H1 (cell line): ENCODE measurements around the gene TNIP1. TPM values are rescaled to one million over a fixed set of nuclear protein-coding genes. Genes with fewer than 3 reads are reported as not detected.

Source experiments
- CTCF ChIA-PET: fragments of 300-600 bp; sonication (Branson Sonifier 250); formaldehyde crosslinking; loops from one replicate; lab custom pipeline; 2021; ENCODE audit not compliant: partially characterized antibody; lab: Charles Lee
- POLR2A ChIA-PET: fragments of 300-600 bp; sonication (Branson Sonifier 250); formaldehyde crosslinking; loops from one replicate; lab custom pipeline; 2021; ENCODE audit warnings: inconsistent platforms; ENCODE audit not compliant: partially characterized antibody; lab: Charles Lee
- DNase-seq, 2 experiments: peaks; one replicate each; pipeline versions ENCODE4 v3.0.0 to v3.0.0-alpha.2; 2010 to 2022; ENCODE audit warnings: low spot score in 2 of 2, low read depth in 1 of 2, mixed read lengths in 1 of 2
- FAIRE-seq: peaks from 2 replicates; lab custom pipeline; 2011; peaks lifted over from hg19 to GRCh38; lab: Jason Lieb, UNC
- H2AFZ ChIP-seq: 2 replicates; pipeline ENCODE4 v1.8.1; 2012; ENCODE audit warnings: low read length, inconsistent platforms
- H2AK5ac ChIP-seq: 2 replicates; pipeline ENCODE4 v1.6.1; 2013; ENCODE audit warnings: low read depth, low read length
- H2BK120ac ChIP-seq: replicated peaks from 2 replicates; pipeline ENCODE3; 2013; ENCODE audit warnings: low read depth, low read length, inconsistent platforms
- H2BK12ac ChIP-seq: 2 replicates; pipeline ENCODE4 v1.6.1; 2013; ENCODE audit warnings: low read depth, low read length
- H2BK15ac ChIP-seq: 2 replicates; pipeline ENCODE4 v1.6.1; 2013; ENCODE audit warnings: low read length
- H2BK20ac ChIP-seq: 2 replicates; pipeline ENCODE4 v1.6.1; 2013; ENCODE audit warnings: low read length
- H2BK5ac ChIP-seq: 2 replicates; pipeline ENCODE4 v1.6.1; 2013; ENCODE audit warnings: low read depth, low read length
- H3K14ac ChIP-seq: 2 replicates; pipeline ENCODE4 v1.6.1; 2013; ENCODE audit warnings: inconsistent platforms; ENCODE audit not compliant: insufficient read length
- H3K18ac ChIP-seq: 2 replicates; pipeline ENCODE4 v1.6.1; 2013; ENCODE audit warnings: low read length; ENCODE audit errors: extremely low read depth
- H3K23ac ChIP-seq: 2 replicates; pipeline ENCODE4 v1.6.1; 2013; ENCODE audit warnings: inconsistent platforms; ENCODE audit not compliant: insufficient read length
- H3K23me2 ChIP-seq: 2 replicates; pipeline ENCODE4 v1.6.1; 2013; ENCODE audit warnings: low read depth, low read length
- H3K27ac ChIP-seq: 2 replicates; pipeline ENCODE4 v1.6.1; 2011; ENCODE audit warnings: low read depth, low read length, inconsistent platforms
- H3K27me3 ChIP-seq, 4 experiments: replicated peaks in 1 of 4; 1 replicate in 1 of 4; 2 replicates in 3 of 4; pipeline versions ENCODE4 v1.6.1 to v1.8.1; 2011 to 2013; ENCODE audit warnings: low read length in 3 of 4, mild to moderate bottlenecking in 3 of 4, inconsistent platforms in 2 of 4, mixed read lengths in 2 of 4, moderate library complexity in 1 of 4; ENCODE audit not compliant: control insufficient read depth in 3 of 4, insufficient read depth in 3 of 4; ENCODE audit errors: extremely low read depth in 1 of 4
- H3K36me3 ChIP-seq, 4 experiments: 2 replicates each; pipeline versions ENCODE4 v1.6.1 to v1.8.1; 2011 to 2013; ENCODE audit warnings: mild to moderate bottlenecking in 4 of 4, low read length in 3 of 4, moderate library complexity in 2 of 4, control low read depth in 1 of 4, inconsistent platforms in 1 of 4; ENCODE audit not compliant: insufficient read depth in 4 of 4, control insufficient read depth in 2 of 4
- H3K4ac ChIP-seq: replicated peaks from 2 replicates; pipeline ENCODE3; 2013; ENCODE audit warnings: low read length, low read depth, mixed read lengths, inconsistent platforms; ENCODE audit not compliant: insufficient read length
- H3K4me1 ChIP-seq, 4 experiments: replicated peaks in 1 of 4; 1 replicate in 1 of 4; 2 replicates in 3 of 4; pipeline versions ENCODE4 v1.6.1 to v1.8.1; 2011 to 2013; ENCODE audit warnings: low read length in 3 of 4, inconsistent platforms in 2 of 4, mixed read lengths in 1 of 4; ENCODE audit not compliant: insufficient read depth in 4 of 4, control insufficient read depth in 3 of 4
- H3K4me2 ChIP-seq, 2 experiments: 2 replicates each; pipeline versions ENCODE4 v1.6.1 to v1.8.1; 2011 to 2013; ENCODE audit warnings: low read depth in 2 of 2, low read length in 2 of 2, control low read depth in 1 of 2, inconsistent platforms in 1 of 2, mild to moderate bottlenecking in 1 of 2; ENCODE audit not compliant: insufficient read depth in 1 of 2
- H3K4me3 ChIP-seq, 4 experiments: fragments of 200-600, 300-600 bp in 1 of 4; sonication (generic), shearing (Covaris generic), sonication (Bioruptor Twin) in 1 of 4; 2 replicates each; pipeline versions ENCODE4 v1.5.1 to v1.8.1; 2011 to 2016; ENCODE audit warnings: low read length in 4 of 4, low read depth in 3 of 4, control low read depth in 2 of 4, inconsistent platforms in 2 of 4, mild to moderate bottlenecking in 2 of 4, mixed read lengths in 1 of 4, moderate library complexity in 1 of 4; ENCODE audit not compliant: insufficient read depth in 2 of 4; ENCODE audit errors: extremely low read depth in 1 of 4
- H3K56ac ChIP-seq: replicated peaks from 2 replicates; pipeline ENCODE3; 2013; ENCODE audit warnings: low read depth, mild to moderate bottlenecking, mixed read lengths, low read length, inconsistent platforms; ENCODE audit not compliant: insufficient read length
- H3K79me1 ChIP-seq: 2 replicates; pipeline ENCODE4 v1.6.1; 2013; ENCODE audit warnings: low read depth, low read length, control low read depth
- H3K79me2 ChIP-seq, 2 experiments: 2 replicates each; pipeline versions ENCODE4 v1.6.1 to v1.8.1; 2012 to 2013; ENCODE audit warnings: low read length in 2 of 2, mild to moderate bottlenecking in 2 of 2, inconsistent platforms in 1 of 2; ENCODE audit not compliant: insufficient read depth in 2 of 2, control insufficient read depth in 1 of 2
- H3K9ac ChIP-seq, 4 experiments: replicated peaks in 1 of 4; 1 replicate in 1 of 4; 2 replicates in 3 of 4; pipeline versions ENCODE4 v1.6.1 to v1.8.1; 2011 to 2013; ENCODE audit warnings: low read depth in 3 of 4, low read length in 3 of 4, control low read depth in 2 of 4, mild to moderate bottlenecking in 2 of 4, moderate library complexity in 2 of 4, inconsistent platforms in 1 of 4; ENCODE audit errors: extremely low read depth in 1 of 4
- H3K9me3 ChIP-seq, 2 experiments: 2 replicates each; pipeline versions ENCODE4 v1.6.1 to v1.8.1; 2012 to 2013; ENCODE audit warnings: mild to moderate bottlenecking in 2 of 2, moderate library complexity in 2 of 2, control low read depth in 1 of 2, inconsistent platforms in 1 of 2, low read depth in 1 of 2, low read length in 1 of 2, mixed read lengths in 1 of 2; ENCODE audit not compliant: insufficient read depth in 2 of 2
- H4K20me1 ChIP-seq, 2 experiments: replicated peaks in 1 of 2; 2 replicates each; pipeline versions ENCODE3 to v1.8.1; 2011 to 2013; ENCODE audit warnings: inconsistent platforms in 2 of 2, low read length in 2 of 2, mild to moderate bottlenecking in 1 of 2; ENCODE audit not compliant: insufficient read depth in 2 of 2, control insufficient read depth in 1 of 2
- H4K5ac ChIP-seq: 2 replicates; pipeline ENCODE4 v1.6.1; 2013; ENCODE audit warnings: low read length, low read depth, mixed read lengths, inconsistent platforms; ENCODE audit not compliant: insufficient read length
- H4K8ac ChIP-seq: 2 replicates; pipeline ENCODE4 v1.8.0; 2013; ENCODE audit warnings: mild to moderate bottlenecking, moderate library complexity, low read length, inconsistent platforms; ENCODE audit not compliant: insufficient read depth; ENCODE audit errors: extremely low read depth
- H4K91ac ChIP-seq: replicated peaks from 2 replicates; pipeline ENCODE3; 2013; ENCODE audit warnings: low read length, mixed read lengths, inconsistent platforms; ENCODE audit not compliant: insufficient read length
- ATF2 ChIP-seq: IDR thresholded peaks from 2 replicates; pipeline ENCODE4 v1.6.1; 2012; ENCODE audit warnings: low read length, inconsistent platforms
- CTCF ChIP-seq, 3 experiments: IDR thresholded peaks; 1 replicate in 2 of 3; 2 replicates in 1 of 3; pipeline versions ENCODE4 v1.5.1 to v1.6.1; 2011; ENCODE audit warnings: low read length in 3 of 3, mild to moderate bottlenecking in 3 of 3, inconsistent platforms in 2 of 3, low read depth in 1 of 3, moderate library complexity in 1 of 3; ENCODE audit not compliant: insufficient read depth in 1 of 3; ENCODE audit errors: control extremely low read depth in 1 of 3
- EGR1 ChIP-seq: IDR thresholded peaks from 2 replicates; pipeline ENCODE4 v1.6.1; 2011; ENCODE audit warnings: low read depth, low read length, borderline replicate concordance
- FOSL1 ChIP-seq: IDR thresholded peaks from 2 replicates; pipeline ENCODE4 v1.6.1; 2011; ENCODE audit warnings: mild to moderate bottlenecking, low read depth, low read length, moderate library complexity; ENCODE audit not compliant: insufficient read depth
- HDAC6 ChIP-seq: IDR thresholded peaks from one replicate; pipeline ENCODE4 v1.7.1; 2012; ENCODE audit warnings: low read depth, mild to moderate bottlenecking, inconsistent platforms, low read length, moderate library complexity
- KDM4A ChIP-seq: IDR thresholded peaks from one replicate; pipeline ENCODE4 v1.7.1; 2012; ENCODE audit warnings: low read depth, mild to moderate bottlenecking, moderate library complexity, low read length, inconsistent platforms; ENCODE audit not compliant: severe bottlenecking
- MAFK ChIP-seq: IDR thresholded peaks from 2 replicates; pipeline ENCODE4 v1.6.1; 2012; ENCODE audit warnings: low read depth, mild to moderate bottlenecking, improper control_type of control experiment, low read length
- NANOG ChIP-seq: IDR thresholded peaks from 2 replicates; pipeline ENCODE4 v1.6.1; 2011; ENCODE audit warnings: low read length, low read depth, mild to moderate bottlenecking, inconsistent platforms; ENCODE audit not compliant: insufficient read depth, poor library complexity, severe bottlenecking
- RBBP5 ChIP-seq: IDR thresholded peaks from 2 replicates; pipeline ENCODE4 v1.7.1; 2012; ENCODE audit warnings: low read depth, mild to moderate bottlenecking, inconsistent platforms, low read length, moderate library complexity, borderline replicate concordance
- whole genome bisulfite sequencing, 2 experiments: shearing (Covaris generic) in 1 of 2; methylation state at CpG; one replicate each; pipeline versions ENCODE4 v1.1.6 to v1.1.7; 2013 to 2015; ENCODE audit warnings: low lambda C conversion rate in 2 of 2, mixed read lengths in 2 of 2, inconsistent platforms in 1 of 2, low coverage in 1 of 2, missing lambda C conversion rate in 1 of 2; ENCODE audit not compliant: insufficient replicate concordance in 2 of 2, insufficient coverage in 1 of 2, insufficient read length in 1 of 2; ENCODE audit errors: extremely low coverage in 1 of 2, missing lambda C conversion rate in 1 of 2; 5-methylcytosine and 5-hydroxymethylcytosine counted together
- polyA plus RNA-seq, 7 experiments: library from polyadenylated mRNA; depleted of rRNA in 3 of 7; stranded (reverse) in 5 of 7; unstranded in 2 of 7; fragments of >200 nt in 5 of 7; fragments of 200-250 nt in 2 of 7; gene quantifications; 1 replicate in 5 of 7; 2 replicates in 1 of 7; 4 replicates in 1 of 7; pipeline versions ENCODE4 v1.2.1 to v1.2.3, GENCODE V29; 2011 to 2013; ENCODE audit warnings: missing spikeins in 2 of 7, mixed read lengths in 2 of 7
- total RNA-seq: library from RNA; stranded (reverse); fragmentation: NEBNext Ultra II Directional; extraction: Animal tissue kit (Norgen Biotek cat#: 25700); gene quantifications from 2 replicates; pipeline ENCODE4 v1.2.1, GENCODE V29; 2021

The TNIP1 gene
- total and polyA plus RNA-seq, 2 of the 8 experiments (the other 6 are each of a cell fraction or from before 2014, with no cell fraction given), result 14.2 to 31.9 TPM

- Histone ChIP-seq H2AFZ (no peak overlapping the region), H3K4me1 (no peaks in the 10 kb centered on the region; a peak in 1 of 7 replicates), H3K9ac (no peak overlapping the region), H3K27me3 (no peaks in the 10 kb centered on the region), H2BK120ac (no peak overlapping the region), H2AK5ac (no peak overlapping the region), H4K91ac (no peak overlapping the region), H4K8ac (no peak overlapping the region), H3K14ac (no peak overlapping the region), H3K79me1 (0 out of 2 replicates have a peak, but pooled peaks cover 2% of the 10 kb centered on the region), H3K23ac (no peak overlapping the region), H3K79me2 (no peaks in the 10 kb centered on the region), H3K56ac (no peak overlapping the region), H3K27ac (no peak overlapping the region), H3K36me3 (peaks cover 0 to 7% (median 2%) of the 10 kb centered on the region in 4 experiments; a peak in 3 of 8 replicates), H4K20me1 (peaks cover 0 to 10% of the 10 kb centered on the region in 2 experiments), H4K5ac (no peak overlapping the region), H3K18ac (no peak overlapping the region), H2BK15ac (no peak overlapping the region), H3K9me3 (no peaks in the 10 kb centered on the region), H3K4me2 (no peak overlapping the region), H2BK5ac (no peak overlapping the region), H3K4ac (no peak overlapping the region), H3K4me3 (no peak overlapping the region), H3K23me2 (no peaks in the 10 kb centered on the region), H2BK12ac (no peak overlapping the region), H2BK20ac (no peak overlapping the region)
- 87% methylated on average over 6 of the region's 6 CpGs; no CpG with 5 or more reads in 1 of the 2 experiments for WGBS, 2 experiments
- TF ChIP-seq CTCF (IDR thresholded peaks at IDR 0.05; ENCODE audit: control extremely low read depth in 1 of 3, insufficient read depth in 1 of 3, low read depth in 1 of 3, low read length in 3 of 3) (no peak), FOSL1 (no peak), KDM4A (no peak), ATF2 (no peak), RBBP5 (no peak), HDAC6 (no peak), EGR1 (no peak), MAFK (no peak), NANOG (no peak)
- DNase-seq, result no peak
- CTCF ChIA-PET, result interaction anchor here (0.8 to 28.6 kb wide), 6 partner anchors 8 to 178 kb away, joined by 3 to 442 read pairs (median 4); no protein-coding TSS in a partner anchor
- POLR2A ChIA-PET, result no interaction called here
- FAIRE-seq, result no peak
Observed at GRCh38 chr5:151060742-151061141, 20.1 kb downstream of the TNIP1 start.
